Psoas muscle (tissue), 8 donors: ENCODE results near the gene RHOG. TPM values are rescaled to one million over a fixed set of nuclear protein-coding genes. Genes with fewer than 3 reads are reported as not detected.

Source experiments
- ATAC-seq, 4 donors: fragments of 200-7000 bp; cut with Tn5 transposase; one replicate each; pipeline ENCODE4 v1.9.1; 2020; ENCODE audit warnings: moderate library complexity in 3 of 4, mild to moderate bottlenecking in 2 of 4
- DNase-seq, 2 donors: peaks; one replicate each; pipeline ENCODE4 v3.0.0-alpha.2; 2020
- H3K27ac ChIP-seq: fragments of 200-600 bp; one replicate; pipeline ENCODE4 v1.8.0; 2022
- H3K27me3 ChIP-seq, 3 donors: fragments of 200-600 bp in 1 of 3; one replicate each; pipeline versions ENCODE4 v1.6.1 to v1.8.0; 2013 to 2022; ENCODE audit warnings: low read length in 2 of 3, mild to moderate bottlenecking in 2 of 3, moderate library complexity in 1 of 3; ENCODE audit not compliant: insufficient read depth in 3 of 3
- H3K36me3 ChIP-seq, 2 donors: fragments of 200-600 bp in 1 of 2; one replicate each; pipeline versions ENCODE4 v1.6.1 to v1.8.0; 2013 to 2022; ENCODE audit warnings: low read depth in 1 of 2, mild to moderate bottlenecking in 1 of 2, moderate library complexity in 1 of 2; ENCODE audit not compliant: insufficient read depth in 1 of 2
- H3K4me1 ChIP-seq: fragments of 200-600 bp; one replicate; pipeline ENCODE4 v1.8.0; 2022
- H3K4me3 ChIP-seq: fragments of 200-600 bp; one replicate; pipeline ENCODE4 v1.8.0; 2022; ENCODE audit warnings: mild to moderate bottlenecking
- H3K9me3 ChIP-seq: fragments of 200-600 bp; one replicate; pipeline ENCODE4 v1.8.0; 2022
- WGBS, 3 donors: extraction: QIAGEN DNeasy Blood & Tissue Kit; methylation state at CpG; one replicate each; pipeline versions ENCODE4 v1.1.6 to v1.1.7; 2013; 5-methylcytosine and 5-hydroxymethylcytosine counted together
- intact Hi-C, 2 donors: fragments of 100-400 bp; cut with DNase I; formaldehyde crosslinking; loops; one replicate each; pipeline versions ENCODE4 v1.11.0 to v1.14.2; 2022
- polyA plus RNA-seq, 3 donors: library from polyadenylated mRNA; stranded (reverse); fragments of 200-250 nt; gene quantifications; one replicate each; pipeline ENCODE4 v1.2.3, GENCODE V29; 2013
- total RNA-seq, 4 donors: library from RNA; stranded (reverse); fragmentation: NEBNext Ultra II Directional in 2 of 4; extraction: Animal tissue kit (Norgen Biotek cat#: 25700) in 2 of 4; gene quantifications; one replicate each; pipeline versions ENCODE4 v1.2.1 to v1.2.4, GENCODE V29; 2021 to 2023
- TF ChIP-seq, protein P1 (sequence below): fragments of 200-600 bp; IDR thresholded peaks from one replicate; pipeline ENCODE4 v1.8.0; 2022; ENCODE audit warnings: antibody characterized with exemption
- donor health status: healthy with polysubstance abuse.
- donor health status: DM: no; HTN: no; CAD: no; lungs with moderate emphysema.
- donor health status: Bipolar disorder and iron deficiency.
- donor health status: healthy.
- donor health status: DM: yes; HTN: yes; CAD: no.
- donor health status: DM: no; HTN: no; CAD: no.
- donor health status: DM: no; HTN: no; CAD: no.
- donor health status: DM: yes; HTN: yes; CAD: no.

RHOG gene
- total and polyA plus RNA-seq, 7 donors, result 22.4 to 80.1 (median 40.9) TPM

DNA sequence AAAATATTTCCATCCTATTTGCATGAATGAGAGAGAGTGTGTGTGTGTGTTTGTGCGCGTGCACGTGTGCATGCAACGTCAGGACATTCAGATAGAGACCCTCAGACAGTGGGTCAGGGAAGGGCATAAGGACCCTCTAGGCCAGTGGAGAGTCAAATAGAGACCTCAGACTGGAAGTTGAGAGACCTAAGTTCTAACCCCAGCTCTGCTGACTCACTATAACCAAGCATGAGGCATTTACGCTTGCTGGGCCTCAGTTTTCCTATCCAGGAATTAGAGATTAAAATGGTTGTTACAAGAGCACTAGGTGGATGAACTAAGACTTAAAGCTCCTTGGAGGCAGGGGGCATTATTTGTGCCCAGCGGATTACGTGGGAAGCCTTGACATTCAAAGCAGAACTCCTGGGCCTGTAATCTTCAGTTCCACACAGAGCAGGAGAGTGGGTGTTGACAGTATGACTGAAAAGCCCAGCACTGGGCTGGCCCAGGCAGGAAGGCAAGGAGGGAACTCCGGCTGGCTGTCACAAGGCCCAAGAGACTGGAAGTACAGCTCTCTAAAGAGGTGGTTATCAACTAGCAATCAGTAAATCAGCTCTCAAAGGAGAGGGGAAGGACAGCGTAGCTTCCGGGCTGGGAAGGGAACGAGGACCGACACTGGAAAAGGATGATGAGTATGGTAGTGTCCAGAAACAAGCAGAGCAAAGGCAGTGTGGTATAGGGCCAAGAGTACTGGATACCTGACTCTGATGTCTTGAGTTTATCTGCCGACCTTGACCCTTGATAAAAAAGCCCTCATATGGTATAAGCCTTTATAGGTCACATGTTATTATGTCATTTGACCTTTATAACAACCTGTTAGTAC, 9.2 kb downstream of the RHOG start:
- Histone ChIP-seq H3K27me3 (no peaks in the 10 kb centered on the region), H3K4me1 (peaks cover 17% of the 10 kb centered on the region), H3K9me3 (no peaks in the 10 kb centered on the region), H3K27ac (no peak overlapping the region), H3K36me3 (peaks cover 4 to 36% of the 10 kb centered on the region in 2 donors), H3K4me3 (no peak overlapping the region)
- DNase-seq, result no peak
- TF ChIP-seq, protein P1, sequence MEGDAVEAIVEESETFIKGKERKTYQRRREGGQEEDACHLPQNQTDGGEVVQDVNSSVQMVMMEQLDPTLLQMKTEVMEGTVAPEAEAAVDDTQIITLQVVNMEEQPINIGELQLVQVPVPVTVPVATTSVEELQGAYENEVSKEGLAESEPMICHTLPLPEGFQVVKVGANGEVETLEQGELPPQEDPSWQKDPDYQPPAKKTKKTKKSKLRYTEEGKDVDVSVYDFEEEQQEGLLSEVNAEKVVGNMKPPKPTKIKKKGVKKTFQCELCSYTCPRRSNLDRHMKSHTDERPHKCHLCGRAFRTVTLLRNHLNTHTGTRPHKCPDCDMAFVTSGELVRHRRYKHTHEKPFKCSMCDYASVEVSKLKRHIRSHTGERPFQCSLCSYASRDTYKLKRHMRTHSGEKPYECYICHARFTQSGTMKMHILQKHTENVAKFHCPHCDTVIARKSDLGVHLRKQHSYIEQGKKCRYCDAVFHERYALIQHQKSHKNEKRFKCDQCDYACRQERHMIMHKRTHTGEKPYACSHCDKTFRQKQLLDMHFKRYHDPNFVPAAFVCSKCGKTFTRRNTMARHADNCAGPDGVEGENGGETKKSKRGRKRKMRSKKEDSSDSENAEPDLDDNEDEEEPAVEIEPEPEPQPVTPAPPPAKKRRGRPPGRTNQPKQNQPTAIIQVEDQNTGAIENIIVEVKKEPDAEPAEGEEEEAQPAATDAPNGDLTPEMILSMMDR, result no peak
- peak in 1 of 4 donors; percentile 32 for ATAC-seq
- WGBS, 3 donors, result 70 to 77% (median 76%) methylated on average over 12 to 13 of the region's 13 CpGs
- intact Hi-C loops, result no loop called here

DNA sequence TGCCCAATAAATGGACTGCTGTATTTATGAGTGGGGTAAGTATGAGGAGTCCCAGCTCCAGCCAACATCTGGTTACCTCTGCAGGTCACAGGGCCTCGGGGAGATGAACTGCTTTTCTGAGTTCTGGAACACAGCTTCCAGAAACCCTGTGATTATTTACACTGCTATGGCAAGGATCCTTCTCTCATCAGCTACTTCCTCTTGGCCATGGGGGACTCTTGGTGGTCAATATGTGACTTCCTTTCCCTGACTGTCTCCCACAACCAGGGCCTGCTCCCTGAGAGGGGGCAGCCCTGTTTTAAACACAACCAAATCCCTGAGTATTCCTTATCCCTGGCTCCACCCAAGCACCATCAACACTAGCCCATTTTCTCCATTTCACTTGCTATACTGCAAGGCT, 10.0 kb downstream of the RHOG start:
- Histone ChIP-seq H3K4me3 (no peak overlapping the region), H3K27me3 (no peaks in the 10 kb centered on the region), H3K4me1 (peaks cover 11% of the 10 kb centered on the region), H3K36me3 (peaks cover 4 to 40% of the 10 kb centered on the region in 2 donors), H3K27ac (no peak overlapping the region), H3K9me3 (no peaks in the 10 kb centered on the region)
- intact Hi-C loops, result no loop called here
- DNase-seq (no peak), ATAC-seq (no peak)
- 60 to 94% (median 86%) methylated on average over 1 of the region's 1 CpG for WGBS, 3 donors
- TF ChIP-seq, protein P1, result no peak

- Histone ChIP-seq H3K27me3 (no peaks in the 10 kb centered on the region), H3K27ac (no peak overlapping the region), H3K9me3 (no peaks in the 10 kb centered on the region), H3K4me3 (no peak overlapping the region), H3K4me1 (peaks cover 11% of the 10 kb centered on the region), H3K36me3 (peaks cover 4 to 39% of the 10 kb centered on the region in 2 donors)
- 97 to 100% (median 99%) methylated on average over 3 of the region's 3 CpGs for WGBS, 3 donors
- TF ChIP-seq, protein P1, result no peak
- no peak for DNase-seq
- intact Hi-C loops, result no loop called here
- no peak for ATAC-seq
Measured at GRCh38 chr11:3830088-3830487, 10.7 kb downstream of the RHOG start.

DNA sequence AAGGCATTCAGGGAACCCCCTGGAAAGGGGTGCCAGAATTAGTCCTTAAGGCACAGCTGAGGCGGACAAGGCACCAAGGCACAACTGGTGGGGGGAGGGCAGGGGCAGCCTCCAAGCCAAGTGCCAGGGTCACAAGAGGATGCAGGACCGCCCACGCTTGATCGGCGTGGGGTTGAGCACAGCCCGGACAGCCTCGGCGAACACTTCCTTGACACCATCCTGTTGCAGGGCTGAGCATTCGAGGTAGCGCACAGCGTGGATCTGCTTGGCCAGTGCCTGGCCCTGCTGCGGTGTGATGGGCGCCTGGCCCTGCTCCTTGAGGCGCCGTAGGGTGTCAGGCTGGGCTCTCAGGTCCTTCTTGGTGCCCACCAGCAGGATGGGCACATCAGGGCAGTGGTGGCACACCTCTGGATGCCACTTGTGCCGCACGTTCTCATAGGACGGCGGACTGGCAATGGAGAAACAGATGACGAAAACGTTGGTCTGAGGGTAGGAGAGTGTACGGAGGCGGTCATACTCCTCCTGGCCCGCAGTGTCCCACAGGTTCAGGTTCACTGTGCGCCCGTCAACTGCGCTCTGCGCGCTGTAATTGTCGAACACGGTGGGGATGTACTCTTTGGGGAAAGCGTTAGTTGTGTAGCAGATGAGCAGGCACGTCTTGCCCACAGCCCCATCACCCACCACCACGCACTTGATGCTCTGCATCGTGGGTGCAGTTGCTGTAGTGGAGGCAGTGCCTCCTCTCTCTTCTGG, 13.1 kb downstream of the RHOG start:
- Histone ChIP-seq H3K27ac (no peak overlapping the region), H3K4me3 (no peak overlapping the region), H3K27me3 (no peaks in the 10 kb centered on the region), H3K4me1 (peaks cover 4% of the 10 kb centered on the region), H3K36me3 (peaks cover 4 to 35% of the 10 kb centered on the region in 2 donors), H3K9me3 (no peaks in the 10 kb centered on the region)
- DNase-seq, result no peak
- WGBS, 3 donors, result 90 to 94% (median 93%) methylated on average over 35 of the region's 35 CpGs
- ATAC-seq, result no peak
- TF ChIP-seq, protein P1, result no peak
- intact Hi-C loops, result no loop called here
